RPMI8226 (cell line): ENCODE results near the gene SLC30A4.
"Not testable (repeated sequence)": the region's sequence is repeated elsewhere in the genome, so short reads cannot be mapped to it uniquely, and the experiment has no call there.

Experiments
- DNase-seq: peaks from one replicate; pipeline ENCODE4 v3.0.0-alpha.2; 2015

The SLC30A4 gene

DNA sequence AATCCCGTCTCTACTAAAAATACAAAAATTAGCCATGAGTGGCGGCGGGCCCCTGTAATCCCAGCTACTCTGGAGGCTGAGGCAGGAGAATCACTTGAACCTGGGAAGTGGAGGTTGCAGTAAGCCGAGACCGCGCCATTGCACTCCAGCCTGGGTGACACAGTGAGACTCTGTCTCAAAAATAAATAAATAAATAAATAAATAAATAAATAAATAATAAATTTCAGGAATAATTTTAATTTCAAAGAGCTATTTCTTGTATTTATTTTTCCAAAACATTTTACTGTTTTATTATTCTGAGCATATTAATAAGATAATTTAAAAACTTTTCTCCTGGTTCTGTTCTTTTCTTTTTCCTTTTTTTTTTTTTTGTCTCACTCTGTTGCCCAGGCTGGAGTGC lies 15.4 kb downstream of the SLC30A4 start:
- not testable (repeated sequence) for DNase-seq

DNA sequence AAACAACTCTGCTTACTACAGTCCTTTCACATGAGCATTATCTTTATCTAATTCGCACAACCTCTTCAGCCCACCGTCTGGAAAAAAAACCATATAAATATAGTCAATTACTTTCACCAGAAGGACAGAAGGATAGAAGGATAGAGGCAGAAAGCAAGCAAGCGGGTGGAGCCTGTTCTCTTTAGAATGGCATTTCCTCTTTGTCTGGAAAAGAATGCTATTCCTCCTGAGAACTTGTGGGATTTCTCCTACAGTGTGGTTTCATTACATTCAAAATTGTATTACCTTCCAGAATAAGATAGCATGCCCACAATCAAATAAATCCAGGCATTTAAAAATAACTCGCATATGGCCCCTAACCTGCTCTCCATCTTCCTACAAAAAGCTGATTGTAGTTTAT lies 23.1 kb downstream of the SLC30A4 start:
- DNase-seq: no peak

DNA sequence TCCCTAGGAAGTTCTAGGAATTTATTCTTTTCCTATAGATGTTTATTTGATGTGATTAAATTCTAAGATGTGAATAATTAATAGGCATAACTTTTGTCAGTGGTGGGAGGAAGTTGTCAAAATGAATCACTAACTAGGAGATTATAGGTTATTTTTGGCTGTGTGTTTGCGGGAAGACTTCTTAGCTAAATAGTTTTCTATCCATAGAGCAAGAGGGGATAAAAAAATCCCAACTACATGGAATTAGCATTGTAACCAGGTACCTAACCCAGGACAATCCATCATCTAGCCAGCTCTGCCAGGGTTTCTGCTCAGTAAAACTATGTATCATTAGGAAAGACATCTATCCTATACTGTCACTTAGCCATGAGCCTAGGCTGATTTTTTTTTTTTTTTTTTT lies 23.9 kb downstream of the SLC30A4 start:
- DNase-seq: no peak

- no peak for DNase-seq
These were observed 25.3 kb downstream of the SLC30A4 start for GRCh38 chr15:45497261-45497660.

- no peak for DNase-seq
These were observed 25.9 kb downstream of the SLC30A4 start for GRCh38 chr15:45496658-45497057.

GRCh38 chr15:45495588-45495987 lies 27.0 kb downstream of the SLC30A4 start:
- DNase-seq: no peak

- DNase-seq: no peak
These were observed 32.8 kb downstream of the SLC30A4 start for GRCh38 chr15:45489690-45490238.

DNA sequence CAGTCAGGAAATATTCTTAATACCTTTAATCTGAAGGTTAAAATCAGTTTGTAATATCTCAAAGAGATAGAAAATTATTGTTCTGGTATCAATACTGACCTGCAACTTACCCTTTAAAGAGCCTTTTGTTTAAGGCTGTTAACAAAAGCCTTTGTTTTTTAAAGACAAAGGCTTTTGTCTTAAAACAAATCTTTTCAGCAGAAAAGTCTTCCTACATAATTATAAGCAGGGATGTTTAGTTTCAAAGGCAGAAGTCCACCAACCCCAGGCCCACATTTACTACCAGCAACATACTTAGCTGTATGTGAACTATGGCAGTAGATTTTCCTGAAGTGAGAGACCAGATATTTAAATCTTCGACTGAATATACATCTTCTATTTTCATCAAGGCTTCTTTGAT lies 36.2 kb downstream of the SLC30A4 start:
- no peak for DNase-seq

- no peak for DNase-seq
These were observed 41.4 kb downstream of the SLC30A4 start for GRCh38 chr15:45481135-45481534.

DNA sequence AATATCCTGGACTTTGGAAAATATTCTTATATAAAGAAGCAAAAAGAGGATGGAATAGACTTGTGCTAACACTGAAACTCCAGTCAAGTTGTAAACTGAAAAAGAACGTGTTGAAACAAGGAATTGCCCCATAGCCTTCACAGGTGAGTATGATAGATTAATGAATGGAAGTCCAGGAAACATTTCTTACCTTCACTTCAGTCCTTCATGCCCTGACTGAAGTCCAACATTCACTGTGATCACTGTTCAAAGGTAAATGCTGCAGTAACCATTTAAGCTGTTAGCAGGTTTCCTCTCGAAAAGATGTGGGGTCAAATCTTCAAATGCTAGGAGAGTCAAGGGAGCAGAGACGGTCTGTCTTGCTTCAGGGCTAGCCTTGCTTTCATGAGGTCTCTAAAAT lies 46.1 kb downstream of the SLC30A4 start:
- DNase-seq: no peak

- DNase-seq: no peak
These were observed 47.8 kb downstream of the SLC30A4 start for GRCh38 chr15:45474799-45475198.

DNA sequence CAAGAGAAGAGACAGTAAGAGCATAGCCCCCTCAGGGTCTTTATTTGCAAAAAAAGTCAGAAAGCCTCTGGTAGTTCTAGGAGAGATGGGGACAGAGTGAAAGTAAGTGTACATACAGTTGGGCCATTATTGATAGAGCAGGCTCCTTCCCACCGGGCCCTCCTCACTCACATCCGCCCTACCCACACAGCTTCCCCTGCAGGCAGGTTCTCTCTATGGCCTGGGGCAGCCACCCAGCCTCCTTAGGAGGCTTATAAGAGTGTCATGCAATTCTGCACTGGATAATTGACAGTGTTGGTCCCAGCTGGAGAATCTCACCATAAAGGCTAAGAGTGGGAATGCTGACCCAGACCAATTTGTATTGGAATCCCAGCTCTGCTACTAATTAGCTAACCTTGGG lies 49.5 kb downstream of the SLC30A4 start:
- no peak for DNase-seq

DNA sequence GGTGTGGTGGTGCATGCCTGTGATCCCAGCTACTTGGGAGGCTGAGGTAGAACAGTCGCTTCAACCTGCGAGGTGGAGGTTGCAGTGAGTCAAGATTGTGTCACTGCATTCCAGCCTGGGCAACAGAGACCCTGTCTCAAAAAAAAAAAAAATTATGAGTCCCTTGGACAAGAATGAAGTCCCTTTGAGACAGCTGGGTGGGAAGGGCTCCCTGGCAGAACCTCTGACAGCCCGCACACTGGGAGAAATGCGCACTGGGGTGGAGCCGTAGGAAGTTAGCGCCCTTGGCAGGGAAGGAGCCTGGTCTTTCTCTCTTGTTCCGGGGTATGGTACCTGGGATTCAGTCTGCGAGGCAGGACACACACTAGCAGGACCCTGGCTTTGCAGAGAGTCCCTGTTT lies 51.4 kb downstream of the SLC30A4 start:
- no peak for DNase-seq

DNA sequence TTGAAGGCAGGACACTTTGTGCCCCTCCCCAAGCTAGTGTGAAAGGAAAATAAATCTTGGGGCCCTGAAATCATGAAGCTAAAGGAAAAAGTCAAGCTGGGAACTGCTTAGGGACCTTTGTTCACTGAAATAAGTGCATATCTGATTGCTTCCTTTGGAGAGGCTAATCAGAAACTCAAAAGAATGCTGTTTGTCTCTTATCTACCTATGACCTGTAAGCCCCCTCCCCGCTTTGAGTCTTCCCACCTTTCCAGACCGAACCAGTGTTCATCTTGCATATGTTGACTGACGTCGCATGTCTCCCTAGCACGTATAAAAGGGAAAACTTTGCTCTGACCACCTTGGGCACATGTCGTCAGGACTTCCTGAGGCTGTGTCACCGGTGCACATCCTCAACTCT lies 53.1 kb downstream of the SLC30A4 start:
- no peak for DNase-seq

DNA sequence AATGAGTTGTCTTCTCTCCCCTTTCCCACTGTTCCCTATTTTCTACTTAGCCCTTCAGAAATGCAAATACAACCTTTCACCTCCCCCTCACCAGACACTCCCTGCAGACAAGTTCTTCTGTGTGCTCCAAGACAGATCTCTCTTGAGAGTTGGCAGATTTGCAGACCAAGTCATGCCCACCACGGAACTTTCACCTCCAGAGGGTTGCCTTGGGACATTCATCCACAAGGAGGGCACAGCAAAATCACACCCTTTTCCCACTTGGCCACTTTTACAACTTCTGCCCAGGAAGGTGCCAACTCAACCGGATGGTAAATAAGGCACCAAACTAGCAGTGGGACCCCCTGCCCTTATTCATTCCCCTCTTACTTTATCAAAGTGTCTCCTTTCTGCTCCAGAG lies 53.5 kb downstream of the SLC30A4 start:
- no peak for DNase-seq

DNA sequence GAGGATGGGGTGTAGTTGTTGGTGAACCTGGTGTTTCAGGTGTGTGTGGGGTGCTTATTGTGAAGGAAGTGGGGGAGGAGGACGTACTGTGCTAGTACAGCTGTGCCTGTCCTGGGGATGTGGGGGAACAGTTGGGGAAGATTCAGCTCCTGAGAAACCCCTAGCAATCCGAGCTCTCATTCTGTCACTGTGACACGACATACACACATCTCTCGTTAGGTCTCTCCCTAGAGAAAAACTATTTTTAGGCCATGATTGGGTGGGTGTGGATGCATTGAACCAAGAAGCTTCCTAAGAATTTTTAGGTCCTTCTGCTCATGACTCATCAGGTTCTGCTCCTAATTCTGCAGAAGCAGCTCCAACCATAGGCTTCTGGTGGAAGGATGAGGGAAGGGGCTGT lies 54.3 kb downstream of the SLC30A4 start:
- DNase-seq: no peak

GRCh38 chr15:45458746-45459403 lies 63.7 kb downstream of the SLC30A4 start:
- peak; percentile 73 for DNase-seq

DNA sequence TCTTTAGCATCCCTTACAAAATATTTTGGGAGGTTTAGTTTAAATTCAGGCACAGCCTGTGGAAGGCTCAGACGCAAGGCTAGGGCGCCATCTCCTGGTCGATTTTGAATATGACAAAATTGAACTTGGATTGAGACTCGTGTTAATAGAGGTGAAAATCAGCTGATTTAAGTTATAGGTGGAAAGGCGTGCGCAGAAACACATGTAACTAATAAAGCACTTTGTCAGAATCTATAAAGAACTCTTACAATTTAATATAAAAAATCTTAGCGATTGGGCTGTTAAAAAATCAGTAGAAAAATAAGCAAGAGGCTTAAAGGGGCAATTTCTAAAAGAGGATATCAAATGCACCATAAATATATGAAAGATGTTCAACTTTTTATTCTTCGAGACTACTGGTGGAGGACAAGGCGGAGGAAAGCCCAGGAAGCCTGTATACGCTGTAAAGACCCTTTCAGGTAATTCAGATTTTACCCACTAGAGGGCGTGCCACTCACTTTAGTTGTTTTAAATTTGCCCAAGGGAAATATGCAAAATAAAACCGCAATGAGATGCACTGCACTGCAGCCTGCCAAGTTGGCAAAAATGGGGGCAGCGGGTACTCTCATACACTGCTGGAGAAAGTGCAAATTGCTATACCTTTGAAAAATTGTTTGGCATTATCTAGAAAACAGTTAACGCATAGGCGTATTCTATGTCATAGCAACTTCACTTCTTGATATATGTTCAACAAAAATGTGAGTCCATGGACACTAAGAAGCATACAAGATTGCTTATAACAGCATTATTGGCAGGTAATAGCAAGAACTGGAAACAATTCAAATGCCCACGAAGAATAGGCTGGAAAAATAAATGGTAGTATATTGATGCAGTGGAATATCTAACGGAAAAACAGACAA lies 64.7 kb downstream of the SLC30A4 start:
- peak; percentile 91 for DNase-seq

- DNase-seq: no peak
These were observed 65.3 kb downstream of the SLC30A4 start for GRCh38 chr15:45457220-45457619.

GRCh38 chr15:45456212-45457106 lies 66.1 kb downstream of the SLC30A4 start:
- DNase-seq: no peak

- DNase-seq: peak; percentile 93
These were observed 67.7 kb downstream of the SLC30A4 start for GRCh38 chr15:45454814-45455213.

GRCh38 chr15:45451265-45451664 lies 71.3 kb downstream of the SLC30A4 start:
- no peak for DNase-seq
